Measurements from ENCODE around the gene KCNQ2.

The KCNQ2 gene

GRCh38 chr20:63406011-63406410 is 66.4 kb downstream of the KCNQ2 start (continued):
- TF ChIP-seq POU6F1 (CRISPR knock-in tag; IDR thresholded peaks at IDR 0.05; ENCODE audit: borderline replicate concordance, low read depth) (no peak), BACH2 (CRISPR knock-in tag; IDR thresholded peaks at IDR 0.05; ENCODE audit: borderline replicate concordance) (no peak), ZFP30 (CRISPR knock-in tag; IDR thresholded peaks at IDR 0.05) (no peak)

- TF ChIP-seq POU6F1 (CRISPR knock-in tag; IDR thresholded peaks at IDR 0.05; ENCODE audit: borderline replicate concordance, low read depth): no peak
- TF ChIP-seq CREB5 (CRISPR knock-in tag; IDR thresholded peaks at IDR 0.05; ENCODE audit: low read depth): no peak
- no peak for TF ChIP-seq ZFP30 (CRISPR knock-in tag; IDR thresholded peaks at IDR 0.05)
- no peak for TF ChIP-seq RARB (CRISPR knock-in tag; IDR thresholded peaks at IDR 0.05)
- TF ChIP-seq ZNF8 (CRISPR knock-in tag; IDR thresholded peaks at IDR 0.05): no peak
- TF ChIP-seq CSRNP3 (CRISPR knock-in tag; IDR thresholded peaks at IDR 0.05): no peak
- no peak for TF ChIP-seq ZFP3 (CRISPR knock-in tag; IDR thresholded peaks at IDR 0.05)
- ATAC-seq: no peak
These were observed 67.2 kb downstream of the KCNQ2 start for GRCh38 chr20:63405102-63405730.

GRCh38 chr20:63404129-63405085 is 68.0 kb downstream of the KCNQ2 start:
- TF ChIP-seq ZNF70 (CRISPR knock-in tag; IDR thresholded peaks at IDR 0.05) (no peak), PPARA (CRISPR knock-in tag; IDR thresholded peaks at IDR 0.05; ENCODE audit: borderline replicate concordance) (no peak), ZFP30 (CRISPR knock-in tag; IDR thresholded peaks at IDR 0.05) (no peak), POU6F1 (CRISPR knock-in tag; IDR thresholded peaks at IDR 0.05; ENCODE audit: borderline replicate concordance, low read depth) (no peak), TCF4 (CRISPR knock-in tag; IDR thresholded peaks at IDR 0.05; ENCODE audit: borderline replicate concordance) (no peak), ZNF565 (CRISPR knock-in tag; conservative IDR thresholded peaks at IDR 0.05; ENCODE audit: low read depth) (no peak), CREB5 (CRISPR knock-in tag; IDR thresholded peaks at IDR 0.05; ENCODE audit: low read depth) (no peak), CSDC2 (CRISPR knock-in tag; IDR thresholded peaks at IDR 0.05) (no peak), ARNTL (CRISPR knock-in tag; IDR thresholded peaks at IDR 0.05; ENCODE audit: borderline replicate concordance, low read depth) (no peak), SNAI2 (CRISPR knock-in tag; IDR thresholded peaks at IDR 0.05) (no peak), ESRRG (CRISPR knock-in tag; IDR thresholded peaks at IDR 0.05) (no peak)
- ATAC-seq: no peak

All from SK-N-SH treated with all-trans-retinoic acid at 6 μM for 48 hours (cell line).